Gastroesophageal sphincter (tissue), 3 donors: ENCODE data around the gene SIGLEC7.

Source experiments
- CTCF ChIP-seq, 4 experiments: fragments of 200-600 bp in 2 of 4; fragments of 450-650 bp in 2 of 4; sonication (generic) in 1 of 4; IDR thresholded peaks; one replicate each; pipeline ENCODE4 v1.5.1; 2017 to 2019; ENCODE audit warnings: antibody characterized with exemption in 4 of 4, mild to moderate bottlenecking in 2 of 4, moderate library complexity in 2 of 4
- EP300 ChIP-seq: sonication (generic); formaldehyde crosslinking; IDR thresholded peaks from one replicate; pipeline ENCODE4 v1.6.1; 2017; ENCODE audit warnings: antibody characterized with exemption, mild to moderate bottlenecking
- POLR2A ChIP-seq, 2 donors: fragments of 450-650 bp; IDR thresholded peaks; one replicate each; pipeline ENCODE4 v1.6.1; 2017; ENCODE audit warnings: antibody characterized with exemption in 2 of 2, mild to moderate bottlenecking in 2 of 2, moderate library complexity in 1 of 2
- POLR2AphosphoS5 ChIP-seq: sonication (generic); formaldehyde crosslinking; IDR thresholded peaks from one replicate; pipeline ENCODE4 v1.6.1; 2017; ENCODE audit warnings: antibody characterized with exemption

- no peak for TF ChIP-seq POLR2AphosphoS5
- TF ChIP-seq CTCF (IDR thresholded peaks at IDR 0.05) = no peak
- TF ChIP-seq EP300 = no peak
- no peak for TF ChIP-seq POLR2A (IDR thresholded peaks at IDR 0.05)
Measured at GRCh38 chr19:51110666-51110971, 31.5 kb upstream of the SIGLEC7 start.
